GM12864 (cell line): ENCODE measurements around the gene AKAP1.

Experiments used
- DNase-seq: peaks from one replicate; pipeline ENCODE4 v3.0.0-alpha.2; 2011; ENCODE audit warnings: low read depth
- H3K4me3 ChIP-seq: 2 replicates; pipeline ENCODE4 v1.5.1; 2011; ENCODE audit warnings: mild to moderate bottlenecking, low read depth, low read length, control low read depth
- CTCF ChIP-seq: IDR thresholded peaks from 2 replicates; pipeline ENCODE4 v1.5.1; 2011; ENCODE audit warnings: low read depth, mild to moderate bottlenecking, moderate library complexity, low read length, control low read depth, inconsistent platforms; ENCODE audit errors: missing control alignments

Gene AKAP1

GRCh38 chr17:57125406-57125805 lies 40.4 kb downstream of the AKAP1 start:
- DNase-seq, result no peak
- TF ChIP-seq CTCF, result no peak
- H3K4me3 ChIP-seq, result no peak overlapping the region

GRCh38 chr17:57125866-57126265 lies 40.8 kb downstream of the AKAP1 start:
- H3K4me3 ChIP-seq, result no peak overlapping the region
- no peak for TF ChIP-seq CTCF
- no peak for DNase-seq

- DNase-seq, result peak; percentile 48
- no peak overlapping the region for H3K4me3 ChIP-seq
- peak; percentile 86 for TF ChIP-seq CTCF
Observed at GRCh38 chr17:57130708-57131461, 45.8 kb downstream of the AKAP1 start.

GRCh38 chr17:57132663-57133062 lies 47.6 kb downstream of the AKAP1 start:
- DNase-seq, result no peak
- TF ChIP-seq CTCF, result no peak
- H3K4me3 ChIP-seq, result no peak overlapping the region

- no peak for TF ChIP-seq CTCF
- no peak overlapping the region for H3K4me3 ChIP-seq
- DNase-seq, result no peak
Observed at GRCh38 chr17:57133486-57133885, 48.4 kb downstream of the AKAP1 start.

GRCh38 chr17:57135026-57135788 lies 50.2 kb downstream of the AKAP1 start:
- TF ChIP-seq CTCF, result no peak
- no peak for DNase-seq
- no peak overlapping the region for H3K4me3 ChIP-seq
